SIG-M5 (cell line): Measurements from ENCODE around the gene SEMA4A.
A peak's percentile ranks its signal among the peaks of the same experiment; 100 is the strongest.
"Not testable (repeated sequence)": the region's sequence is repeated elsewhere in the genome, so short reads cannot be mapped to it uniquely, and the experiment has no call there.

Experiments used
- DNase-seq: peaks from one replicate; lab custom pipeline; 2025; lab: John Stamatoyannopoulos, UW

SEMA4A gene

DNA sequence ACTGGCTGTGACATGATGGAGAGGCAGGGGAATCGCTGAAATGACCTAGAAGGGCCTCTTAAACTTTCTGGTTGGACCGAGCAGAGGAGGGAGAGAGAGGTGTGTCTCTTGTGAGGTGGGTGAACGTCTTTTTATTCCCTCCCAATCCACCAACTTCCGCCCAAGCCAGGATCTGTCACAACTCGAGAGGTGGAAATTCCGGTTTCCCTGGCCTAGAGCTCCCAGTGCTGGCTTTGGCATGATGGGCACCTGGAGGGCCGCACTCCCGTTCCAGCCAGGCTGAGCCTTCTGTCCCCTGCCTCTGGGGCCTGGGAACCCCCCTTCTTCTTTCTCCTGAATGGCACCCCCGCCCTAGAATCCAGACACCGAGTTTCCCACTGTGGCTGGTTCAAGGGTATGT lies at the start of gene SEMA4A:
Gene SEMA4A, plus strand, starts transcription at position 224 of the 400 bp plus-strand sequence. CDS start 994 bp downstream, outside the sequence.
- DNase-seq = no peak

DNA sequence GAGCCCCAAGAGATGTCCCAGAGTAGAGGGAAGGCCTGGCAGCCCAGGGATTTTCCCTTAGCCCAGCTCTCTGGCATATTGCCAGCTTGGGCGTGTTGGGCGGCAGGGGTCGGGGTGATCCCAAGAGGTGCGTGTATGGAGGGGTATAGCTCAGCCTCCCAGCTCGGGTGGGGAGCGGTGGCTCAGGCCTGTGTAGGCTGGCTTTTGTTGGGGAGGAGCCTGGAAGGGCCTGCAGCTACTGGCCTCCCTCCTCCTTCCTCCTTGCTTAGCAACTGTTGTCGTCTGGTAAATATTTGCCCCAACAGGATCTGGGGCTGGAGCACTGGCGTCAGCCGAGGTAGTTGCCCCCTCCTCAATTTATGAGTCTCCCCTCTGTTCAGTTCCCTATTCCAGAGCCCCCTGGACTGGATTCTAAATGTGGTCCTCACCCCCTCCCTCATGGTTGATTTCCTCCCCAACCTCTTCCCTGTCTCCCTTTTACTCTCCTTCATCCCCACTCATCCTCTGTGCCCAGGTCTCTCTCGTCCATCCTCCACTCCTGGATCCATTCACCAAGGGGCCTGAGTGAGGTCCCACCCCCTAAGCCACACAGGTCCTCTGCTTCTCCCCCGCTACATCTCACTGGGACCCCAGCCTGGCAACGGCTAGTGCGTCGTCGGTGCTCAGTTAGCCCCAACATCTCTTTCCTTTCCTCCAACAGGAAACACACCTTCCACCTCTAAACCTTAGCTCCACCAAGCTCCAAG lies 49.1 kb upstream of the SEMA4A start:
- DNase-seq = no peak

DNA sequence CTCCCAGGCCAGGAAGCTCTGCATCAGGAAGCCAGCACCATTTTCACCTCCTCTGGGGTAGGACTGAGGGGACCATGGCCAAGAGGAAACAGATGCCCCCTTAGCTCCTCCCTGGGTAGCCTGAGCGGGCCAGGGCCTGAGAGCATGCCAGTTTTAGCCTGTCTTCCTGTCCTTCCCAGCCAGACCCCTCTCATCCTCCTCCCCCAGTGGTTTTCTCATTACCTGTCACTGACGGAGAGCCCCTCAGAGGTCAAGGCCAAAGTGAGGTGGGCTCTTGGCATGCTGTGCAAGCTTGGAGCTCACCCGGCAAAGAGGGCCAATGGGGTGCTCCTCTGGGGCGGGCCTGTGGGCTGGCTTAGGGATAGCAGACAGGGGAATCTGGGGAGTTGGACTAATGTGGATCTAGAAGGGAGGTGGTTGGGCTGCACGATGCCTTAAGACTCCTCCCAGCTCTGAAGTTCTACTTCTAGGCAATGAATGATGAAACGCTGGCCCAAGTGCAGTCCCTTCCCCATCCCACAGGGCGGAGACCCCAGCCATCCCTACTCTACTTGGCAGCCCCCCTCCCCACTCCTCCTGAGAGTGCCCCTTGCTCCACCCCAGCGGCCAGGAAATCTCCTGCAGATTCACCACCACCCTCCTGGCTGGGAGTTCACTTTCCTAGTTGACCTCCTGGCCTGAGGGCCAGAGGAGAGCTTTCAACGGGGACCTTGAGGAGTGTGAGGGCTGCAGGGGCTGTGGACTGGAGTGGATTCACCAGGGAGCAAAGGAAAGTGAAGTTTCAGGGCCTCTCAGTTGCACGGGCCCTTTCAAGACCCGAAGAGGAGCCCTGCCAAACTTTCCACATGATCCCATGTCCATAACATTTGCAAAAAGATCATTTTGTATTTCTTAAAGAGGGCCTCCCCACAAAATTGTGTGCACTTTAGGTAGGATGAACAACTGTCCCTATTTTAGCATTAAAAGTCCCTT lies 48.2 kb upstream of the SEMA4A start:
- no peak for DNase-seq

DNA sequence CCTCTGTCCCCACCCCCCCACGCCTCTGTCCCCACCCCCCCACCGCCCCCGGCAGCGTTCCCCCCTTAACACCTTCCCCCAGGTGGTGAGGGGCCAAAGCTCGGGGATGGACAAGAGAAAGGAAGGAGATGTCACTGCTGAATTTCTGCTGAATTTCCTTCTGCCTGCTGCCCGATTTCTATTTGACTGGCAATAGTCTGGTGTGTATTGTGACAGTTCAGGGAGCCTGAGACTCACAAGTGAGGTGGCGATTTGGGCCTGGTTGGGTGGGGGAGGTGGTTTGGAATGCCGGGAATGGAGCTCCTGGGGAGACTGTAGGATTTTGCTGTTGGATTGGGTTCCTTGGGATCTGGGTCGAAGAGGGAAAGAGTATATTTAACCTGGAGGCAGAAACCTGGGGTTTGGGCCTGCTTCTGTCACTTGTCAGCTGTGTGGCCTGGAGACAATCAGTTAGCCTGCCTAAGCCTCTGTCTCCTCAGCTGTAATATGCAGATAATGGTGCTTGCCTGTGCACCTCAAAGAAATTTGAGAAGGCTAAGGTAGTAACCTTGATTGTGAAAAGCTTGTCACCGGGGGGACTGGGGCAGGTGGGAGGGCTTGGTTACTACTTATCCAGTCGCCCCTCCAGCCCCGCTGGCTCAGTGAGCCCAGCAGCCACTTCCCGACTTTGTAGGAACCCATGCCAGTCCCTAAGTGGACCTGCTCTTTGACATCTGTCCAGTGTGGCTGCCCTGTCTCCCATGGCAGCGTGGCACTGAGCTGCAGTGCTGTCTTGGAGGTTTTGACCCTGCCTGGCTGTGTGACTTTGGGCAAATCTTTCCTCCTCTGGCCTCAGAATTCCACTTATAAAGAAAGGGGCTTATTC lies 46.5 kb upstream of the SEMA4A start:
- DNase-seq = no peak

DNA sequence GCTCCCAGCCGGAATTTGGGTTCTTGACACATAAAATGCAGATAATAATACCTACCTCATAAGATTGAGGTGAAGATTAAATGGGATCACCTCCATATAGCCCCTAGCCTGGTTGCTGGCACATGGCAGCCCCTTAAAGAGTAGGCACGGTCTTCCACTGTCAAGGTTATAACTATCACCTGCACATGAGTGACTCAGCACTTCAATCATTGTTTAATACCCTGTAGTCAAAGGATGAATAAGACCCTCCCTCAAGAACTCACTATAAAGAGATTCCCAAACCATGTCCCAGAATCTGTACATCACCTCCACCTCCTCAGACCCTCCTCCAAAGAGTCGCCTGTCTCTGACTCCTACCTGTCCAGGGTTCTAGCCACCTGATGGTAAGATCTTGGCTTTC lies 45.3 kb upstream of the SEMA4A start:
- no peak for DNase-seq

DNA sequence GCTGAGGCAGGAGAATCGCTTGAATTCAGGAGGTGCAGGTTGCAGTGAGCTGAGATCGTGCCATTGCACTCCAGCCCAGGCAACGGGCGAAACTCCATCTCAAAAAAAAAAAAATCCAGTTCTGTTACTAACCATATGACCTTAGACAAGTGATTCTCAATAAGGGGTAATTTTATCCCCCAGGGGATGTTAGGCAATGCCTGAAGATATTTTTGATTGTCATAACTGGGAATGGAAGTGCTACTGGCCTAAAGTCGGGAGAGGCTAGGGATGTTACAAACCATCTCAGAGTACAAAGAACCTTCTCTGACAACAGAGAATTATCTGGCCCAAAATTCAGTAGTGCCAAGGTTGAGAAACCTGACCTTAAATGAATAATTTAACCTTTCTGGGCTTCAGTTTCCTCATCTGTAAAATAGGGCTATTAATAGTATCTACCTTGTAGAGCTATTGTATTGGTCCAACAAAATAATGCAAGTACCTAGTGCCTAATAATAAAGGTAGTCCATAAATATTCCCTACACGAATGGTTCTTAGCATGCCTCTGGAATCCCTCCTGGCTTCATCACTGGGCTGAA lies 44.6 kb upstream of the SEMA4A start:
- no peak for DNase-seq

DNA sequence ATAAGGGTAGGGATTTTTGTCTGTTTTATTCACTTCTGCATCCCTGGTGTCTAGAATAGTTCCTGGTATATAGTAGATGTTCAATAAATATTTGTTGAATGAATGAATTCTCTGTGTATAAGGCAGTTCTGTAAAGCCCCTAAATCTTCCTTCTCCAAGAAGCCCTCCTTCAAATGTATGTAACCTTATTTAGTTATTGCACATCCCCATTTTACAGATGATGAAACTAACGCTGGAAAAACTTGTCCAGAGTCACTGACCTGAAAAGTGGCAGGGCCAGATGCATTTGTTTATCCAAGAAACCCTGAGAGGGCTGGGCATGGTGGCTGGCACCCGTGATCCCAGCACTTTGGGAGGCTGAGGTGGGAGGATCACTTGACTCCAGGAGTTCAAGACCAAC lies 43.1 kb upstream of the SEMA4A start:
- no peak for DNase-seq

DNA sequence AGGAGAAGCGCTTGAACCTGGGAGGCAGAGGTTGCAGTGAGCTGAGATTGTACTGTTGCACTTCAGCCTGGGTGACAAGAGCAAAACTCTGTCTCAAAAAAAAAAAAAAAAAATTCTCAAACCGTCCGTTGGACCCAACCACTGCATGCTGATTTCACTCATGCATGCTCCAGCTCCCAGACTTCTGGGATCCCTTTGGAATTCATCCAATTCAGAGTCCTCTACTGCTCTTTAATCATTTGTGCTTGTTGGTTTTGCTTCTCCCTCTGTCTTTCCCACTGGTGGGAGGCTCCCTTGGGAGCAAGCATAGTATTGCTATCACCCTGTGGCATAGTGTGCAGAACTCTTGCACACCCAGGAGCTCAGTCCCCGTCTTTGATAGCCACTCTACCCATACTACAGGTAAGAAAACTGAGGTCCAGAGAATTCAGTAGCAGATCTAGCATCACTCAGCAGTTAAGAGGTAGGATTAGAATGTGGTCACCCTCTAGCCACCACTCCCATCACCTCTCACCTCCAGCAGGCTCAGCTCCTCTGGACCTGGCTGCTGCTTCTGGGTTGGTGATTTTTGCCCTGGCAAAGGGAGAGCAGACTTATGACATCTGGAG lies 41.9 kb upstream of the SEMA4A start:
- no peak for DNase-seq

DNA sequence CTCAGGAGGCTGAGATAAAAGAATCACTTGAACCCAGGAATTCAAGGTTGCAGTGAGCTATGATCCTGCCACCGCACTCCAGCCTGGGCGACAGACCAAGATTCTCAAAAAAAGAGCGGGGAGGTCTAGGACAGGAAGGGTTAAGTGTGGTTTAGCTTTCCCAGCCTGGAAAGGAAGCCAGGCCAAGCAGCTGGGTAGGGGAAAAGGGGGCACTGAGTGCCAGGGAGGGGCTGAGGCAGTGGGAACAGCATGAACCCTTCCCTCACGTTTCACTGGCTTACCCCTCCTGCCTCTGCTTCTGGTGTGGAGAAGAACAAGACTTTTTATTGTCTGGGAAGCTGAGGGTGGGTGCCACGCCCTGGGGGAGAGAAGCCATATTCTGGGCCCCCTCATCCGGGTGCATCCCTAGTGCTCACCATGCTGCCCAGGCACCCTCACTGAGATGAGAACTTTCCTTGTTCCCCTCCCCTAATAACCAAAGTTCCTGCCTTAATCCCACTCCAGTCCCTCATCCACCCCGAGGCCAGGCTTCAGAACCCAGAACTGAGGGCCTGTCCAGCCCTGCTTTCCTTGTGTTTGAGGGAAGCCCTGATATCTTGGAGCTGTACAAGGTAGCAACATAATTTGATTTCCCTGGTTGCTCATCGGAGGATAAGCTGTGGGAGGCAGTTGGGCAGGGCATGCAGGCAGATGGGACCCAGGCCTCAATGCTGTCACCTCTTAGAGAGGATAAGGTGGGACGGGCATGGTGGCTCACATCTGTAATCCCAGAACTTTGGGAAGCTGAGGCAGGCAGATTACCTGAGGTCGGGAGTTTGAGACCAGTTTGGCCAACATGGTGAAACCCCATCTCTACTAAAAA lies 40.9 kb upstream of the SEMA4A start:
- no peak for DNase-seq

DNA sequence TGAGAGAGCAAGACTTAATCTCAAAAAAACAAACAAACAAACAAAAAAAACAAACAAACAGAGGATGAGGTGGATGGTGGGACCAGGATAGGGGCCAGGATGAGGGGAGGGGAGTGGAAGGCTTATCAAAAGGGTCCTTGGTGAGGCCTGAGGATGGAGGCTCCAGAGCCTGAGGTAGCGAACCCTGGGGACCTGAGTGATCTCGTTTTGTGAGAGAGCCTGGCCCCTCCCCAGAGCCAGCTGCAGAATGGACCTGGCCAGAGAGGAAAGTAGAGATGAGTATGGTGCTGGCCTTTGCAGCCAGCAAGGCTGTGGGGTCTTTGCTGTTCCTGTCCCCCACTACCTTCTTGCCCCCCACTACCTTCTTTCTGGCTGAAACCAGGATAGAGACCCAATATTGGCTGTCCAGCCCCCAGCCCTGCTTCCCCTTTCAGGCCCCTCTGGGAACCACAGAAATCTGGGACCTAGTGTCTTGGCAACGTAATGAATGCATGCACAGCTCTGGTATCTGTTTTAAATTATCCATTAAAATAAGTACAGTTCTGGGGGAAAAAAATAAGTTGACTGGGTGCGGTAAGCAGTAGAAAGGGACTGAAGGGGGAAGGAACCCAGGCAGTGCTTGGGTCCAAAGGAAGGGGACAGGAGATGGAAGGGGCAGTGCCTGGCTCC lies 40.0 kb upstream of the SEMA4A start:
- DNase-seq = no peak

DNA sequence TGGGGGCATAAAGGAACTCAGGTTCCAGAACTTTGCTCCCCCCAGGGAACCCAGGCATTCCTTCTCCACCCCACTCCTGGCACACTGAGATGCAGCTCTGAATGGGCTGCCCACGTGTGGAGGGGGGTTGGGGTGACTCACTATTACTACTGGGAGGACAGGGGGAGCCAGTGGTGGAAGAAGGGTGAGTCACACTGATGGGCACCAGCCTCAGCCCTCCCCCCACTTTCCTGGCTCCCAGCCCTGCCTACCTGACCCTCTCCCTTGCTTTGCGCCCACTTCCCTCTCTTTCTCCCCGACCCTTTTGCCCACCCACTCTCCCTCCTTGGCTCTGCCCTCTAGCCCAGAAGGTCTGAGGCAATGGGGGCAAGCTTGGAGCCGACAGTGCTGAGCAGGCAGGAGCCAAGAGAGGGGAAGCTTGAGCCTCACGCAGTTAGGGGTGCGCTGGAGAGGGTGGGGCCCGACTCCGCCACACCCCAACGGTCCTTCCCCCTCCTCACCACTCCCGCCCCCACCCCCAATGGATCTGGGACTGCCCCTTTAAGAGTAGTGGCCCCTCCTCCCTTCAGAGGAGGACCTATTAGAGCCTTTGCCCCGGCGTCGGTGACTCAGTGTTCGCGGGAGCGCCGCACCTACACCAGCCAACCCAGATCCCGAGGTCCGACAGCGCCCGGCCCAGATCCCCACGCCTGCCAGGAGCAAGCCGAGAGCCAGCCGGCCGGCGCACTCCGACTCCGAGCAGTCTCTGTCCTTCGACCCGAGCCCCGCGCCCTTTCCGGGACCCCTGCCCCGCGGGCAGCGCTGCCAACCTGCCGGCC lies 39.1 kb upstream of the SEMA4A start, which contains the start of gene LMNA:
Gene LMNA, plus strand, starts transcription at position 611 of the 818 bp plus-strand sequence. CDS start 208 bp downstream, outside the sequence.
- DNase-seq = peak; percentile 76

DNA sequence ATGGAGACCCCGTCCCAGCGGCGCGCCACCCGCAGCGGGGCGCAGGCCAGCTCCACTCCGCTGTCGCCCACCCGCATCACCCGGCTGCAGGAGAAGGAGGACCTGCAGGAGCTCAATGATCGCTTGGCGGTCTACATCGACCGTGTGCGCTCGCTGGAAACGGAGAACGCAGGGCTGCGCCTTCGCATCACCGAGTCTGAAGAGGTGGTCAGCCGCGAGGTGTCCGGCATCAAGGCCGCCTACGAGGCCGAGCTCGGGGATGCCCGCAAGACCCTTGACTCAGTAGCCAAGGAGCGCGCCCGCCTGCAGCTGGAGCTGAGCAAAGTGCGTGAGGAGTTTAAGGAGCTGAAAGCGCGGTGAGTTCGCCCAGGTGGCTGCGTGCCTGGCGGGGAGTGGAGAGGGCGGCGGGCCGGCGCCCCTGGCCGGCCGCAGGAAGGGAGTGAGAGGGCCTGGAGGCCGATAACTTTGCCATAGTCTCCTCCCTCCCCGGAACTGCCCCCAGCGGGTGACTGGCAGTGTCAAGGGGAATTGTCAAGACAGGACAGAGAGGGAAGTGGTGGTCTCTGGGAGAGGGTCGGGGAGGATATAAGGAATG lies 38.4 kb upstream of the SEMA4A start:
- no peak for DNase-seq

DNA sequence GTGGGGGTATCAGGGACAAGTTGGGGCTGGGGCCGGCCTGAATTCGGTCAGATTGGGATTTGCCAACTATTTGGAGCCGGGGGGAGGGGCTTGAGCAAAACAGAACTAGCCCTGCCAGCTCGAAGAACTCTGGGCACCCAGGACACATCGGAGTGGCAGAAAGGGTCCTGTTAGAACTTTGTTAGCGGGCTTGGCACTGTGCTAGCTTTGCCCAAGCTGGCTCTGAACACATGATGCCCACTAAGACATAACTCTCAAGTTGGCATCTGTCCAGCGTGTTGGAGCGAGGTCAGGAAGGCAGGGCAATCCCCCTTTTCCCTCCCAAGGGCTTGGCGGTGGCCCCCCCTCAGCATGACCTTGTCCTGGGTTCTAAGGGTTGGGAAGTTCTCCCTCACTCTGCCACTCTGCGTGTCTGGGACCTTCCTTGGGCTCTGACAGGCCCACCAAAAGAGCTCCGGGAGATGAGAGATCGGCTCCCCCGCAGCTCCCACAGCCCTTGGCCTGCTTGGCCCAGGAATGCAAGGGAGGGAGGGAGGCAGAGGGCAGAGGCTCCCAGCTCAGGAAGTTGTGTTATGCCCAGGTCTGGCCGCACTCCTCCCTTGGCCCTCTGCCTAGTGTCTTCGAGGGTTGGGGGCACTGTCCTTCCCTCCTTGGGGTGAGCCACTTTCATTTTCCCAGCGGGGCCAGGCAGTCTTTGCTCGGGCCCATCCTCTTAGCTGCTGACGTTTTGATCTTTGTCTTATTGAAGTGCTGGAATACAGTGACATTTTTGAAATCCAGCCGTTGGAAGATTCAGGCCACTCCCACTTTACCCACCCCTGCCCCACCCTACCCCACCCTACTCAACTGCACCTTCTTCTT lies 37.6 kb upstream of the SEMA4A start:
- DNase-seq = no peak

DNA sequence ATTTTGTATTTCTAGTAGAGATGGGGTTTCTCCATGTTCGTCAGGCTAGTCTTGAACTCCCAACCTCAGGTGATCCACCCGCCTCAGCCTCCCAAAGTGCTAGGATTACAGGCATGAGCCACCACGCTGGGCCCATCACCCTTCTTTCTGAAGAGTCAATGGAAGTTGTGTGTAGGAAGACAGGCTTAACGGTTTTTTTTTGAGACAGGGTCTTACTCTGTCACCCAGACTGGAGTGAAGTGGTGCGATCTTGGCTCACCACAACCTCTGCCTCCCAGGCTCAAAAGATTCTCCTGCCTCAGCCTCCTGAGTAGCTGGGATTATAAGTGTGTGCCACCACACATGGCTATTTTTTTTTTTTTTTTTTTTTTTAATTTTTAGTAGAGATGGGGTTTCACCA lies 36.7 kb upstream of the SEMA4A start:
- DNase-seq = not testable (repeated sequence)

DNA sequence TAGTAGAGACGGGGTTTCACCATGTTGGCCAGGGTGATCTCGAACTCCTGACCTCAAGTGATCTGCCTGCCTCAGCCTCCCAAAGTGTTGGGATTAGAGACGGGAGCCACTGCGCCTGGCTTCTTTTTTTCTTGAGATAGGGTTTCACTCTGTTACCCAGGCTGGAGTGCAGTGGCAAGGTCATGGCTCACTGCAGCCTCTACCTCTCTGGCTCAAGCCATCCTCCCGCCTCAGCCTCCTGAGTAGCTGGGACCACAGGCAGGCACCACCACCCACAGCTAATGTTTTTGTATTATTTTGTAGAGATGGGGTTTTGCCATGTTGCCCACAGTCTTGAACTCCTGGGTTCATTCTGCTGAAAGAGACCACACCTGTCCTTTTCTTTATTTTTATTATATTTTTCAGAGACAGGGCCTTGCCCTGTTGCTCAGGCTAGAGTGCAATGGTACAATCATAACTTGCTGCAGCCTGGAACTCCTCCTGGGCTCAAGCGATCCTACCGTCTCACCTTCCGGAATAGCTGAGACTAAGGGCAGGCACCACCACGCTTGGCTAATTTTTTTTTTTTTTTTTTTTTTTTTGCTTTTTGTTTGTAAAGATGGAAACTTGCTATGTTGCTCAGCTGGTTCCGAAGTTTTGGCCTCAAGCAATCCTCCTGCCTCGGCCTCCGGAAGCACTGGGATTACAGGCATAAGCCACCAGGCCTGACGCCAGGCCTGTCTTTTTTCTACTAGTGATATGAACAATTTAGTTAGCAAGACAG lies 35.8 kb upstream of the SEMA4A start:
- DNase-seq = no peak

DNA sequence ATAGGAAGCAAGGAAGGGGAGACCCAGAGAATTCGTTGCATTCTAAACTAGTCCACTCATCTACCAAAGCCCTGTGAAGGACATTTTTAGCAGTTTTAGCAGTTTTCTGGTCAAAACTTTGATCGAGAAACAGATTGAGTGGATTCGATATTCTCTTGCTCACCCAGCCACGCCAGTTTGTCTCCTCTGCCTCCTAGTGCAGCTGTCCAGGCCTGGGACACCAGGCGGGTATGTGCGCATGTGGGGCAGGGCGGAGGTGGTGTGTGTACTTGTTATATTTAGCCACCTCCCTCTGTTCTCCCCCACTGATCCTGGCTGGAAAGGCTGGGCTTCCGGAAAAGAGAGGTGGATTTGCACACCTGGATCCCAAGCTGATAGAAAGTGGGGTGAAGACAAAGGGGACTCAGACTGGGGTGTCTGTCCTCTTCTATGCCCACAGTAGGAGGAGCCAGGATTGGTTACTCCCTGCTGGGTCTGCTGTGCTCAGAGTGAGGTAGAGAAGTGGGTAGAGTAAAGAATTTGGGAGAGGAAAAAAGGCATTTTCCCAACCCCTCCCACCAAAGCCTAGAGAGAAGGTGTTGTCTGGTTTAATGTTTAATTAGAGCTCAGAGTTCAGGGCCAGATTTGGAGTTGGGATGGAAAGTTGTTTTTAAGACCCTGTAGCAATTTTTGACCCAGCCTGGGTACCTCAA lies 35.1 kb upstream of the SEMA4A start:
- DNase-seq = no peak
